Urinary bladder (tissue), 4 donors: ENCODE results near the gene GPHB5. TPM values are rescaled to one million over a fixed set of nuclear protein-coding genes. Genes with fewer than 3 reads are reported as not detected.
"Not testable (repeated sequence)": the region's sequence is repeated elsewhere in the genome, so short reads cannot be mapped to it uniquely, and the experiment has no call there.

Source experiments
- DNase-seq: peaks from one replicate; pipeline ENCODE4 v3.0.0-alpha.2; 2015; ENCODE audit errors: extremely low spot score
- H3K27ac ChIP-seq: one replicate; pipeline ENCODE4 v1.5.1; 2013; ENCODE audit warnings: low read depth, mild to moderate bottlenecking, moderate library complexity
- H3K36me3 ChIP-seq: one replicate; pipeline ENCODE4 v1.6.1; 2013; ENCODE audit warnings: mild to moderate bottlenecking, moderate library complexity; ENCODE audit not compliant: insufficient read depth
- H3K4me1 ChIP-seq: one replicate; pipeline ENCODE4 v1.6.1; 2013; ENCODE audit warnings: mild to moderate bottlenecking, moderate library complexity; ENCODE audit not compliant: insufficient read depth
- H3K4me3 ChIP-seq: one replicate; pipeline ENCODE4 v1.5.1; 2013; ENCODE audit warnings: low read depth, low read length
- WGBS: extraction: QIAGEN DNeasy Blood & Tissue Kit; methylation state at CpG from one replicate; pipeline ENCODE4 v1.1.7; 2013; 5-methylcytosine and 5-hydroxymethylcytosine counted together
- polyA plus RNA-seq: library from polyadenylated mRNA; stranded (reverse); fragments of 200-250 nt; gene quantifications from one replicate; pipeline ENCODE4 v1.2.3, GENCODE V29; 2013
- total RNA-seq: library from RNA; depleted of rRNA; stranded (reverse); fragments of >200 nt; gene quantifications from one replicate; pipeline ENCODE4 v1.2.3, GENCODE V29; 2014
- donor health status: healthy with polysubstance abuse.
- donor health status: healthy.

Gene GPHB5
- total and polyA plus RNA-seq, 2 donors: not detected

- Histone ChIP-seq H3K4me3 (no peak overlapping the region), H3K36me3 (no peaks in the 10 kb centered on the region), H3K27ac (no peak overlapping the region), H3K4me1 (no peaks in the 10 kb centered on the region)
- WGBS: 84% methylated on average over 2 of the region's 2 CpGs
- DNase-seq: no peak
Observed at GRCh38 chr14:63286071-63286470, 32.7 kb downstream of the GPHB5 start.

GRCh38 chr14:63283884-63284248 lies 34.9 kb downstream of the GPHB5 start:
- Histone ChIP-seq H3K4me3 (no peak overlapping the region), H3K4me1 (no peaks in the 10 kb centered on the region), H3K36me3 (no peaks in the 10 kb centered on the region), H3K27ac (no peak overlapping the region)
- WGBS: 53% methylated on average over 7 of the region's 7 CpGs
- no peak for DNase-seq

GRCh38 chr14:63282997-63283883 lies 35.5 kb downstream of the GPHB5 start:
- 43% methylated on average over 8 of the region's 8 CpGs for WGBS
- Histone ChIP-seq H3K4me3 (peak overlapping the region; percentile 4), H3K36me3 (no peaks in the 10 kb centered on the region), H3K27ac (no peak overlapping the region), H3K4me1 (no peaks in the 10 kb centered on the region)
- no peak for DNase-seq

- not testable (repeated sequence) for H3K27ac ChIP-seq, H3K36me3 ChIP-seq, H3K4me3 ChIP-seq, DNase-seq, H3K4me1 ChIP-seq
- WGBS: 97% methylated on average over 4 of the region's 4 CpGs
Observed at GRCh38 chr14:63279933-63280332, 38.8 kb downstream of the GPHB5 start.

- Histone ChIP-seq H3K27ac (no peak overlapping the region), H3K4me3 (no peak overlapping the region), H3K36me3 (no peaks in the 10 kb centered on the region), H3K4me1 (no peaks in the 10 kb centered on the region)
- no peak for DNase-seq
- 55% methylated on average over 2 of the region's 2 CpGs for WGBS
Observed at GRCh38 chr14:63277591-63278183, 41.0 kb downstream of the GPHB5 start.

- no peaks in the 10 kb centered on the region for H3K36me3 ChIP-seq
- DNase-seq: no peak
- no peak overlapping the region for H3K4me3 ChIP-seq
- 46% methylated on average over 5 of the region's 5 CpGs for WGBS
- H3K4me1 ChIP-seq: no peaks in the 10 kb centered on the region
- H3K27ac ChIP-seq: no peak overlapping the region
Observed at GRCh38 chr14:63276492-63277342, 42.0 kb downstream of the GPHB5 start.

- no peak for DNase-seq
- no peak overlapping the region for H3K4me3 ChIP-seq
- H3K27ac ChIP-seq: no peak overlapping the region
- no peaks in the 10 kb centered on the region for H3K4me1 ChIP-seq
- no peaks in the 10 kb centered on the region for H3K36me3 ChIP-seq
- 85% methylated on average over 4 of the region's 4 CpGs for WGBS
Observed at GRCh38 chr14:63276016-63276415, 42.7 kb downstream of the GPHB5 start.

- Histone ChIP-seq H3K4me1 (no peaks in the 10 kb centered on the region), H3K27ac (no peak overlapping the region), H3K36me3 (no peaks in the 10 kb centered on the region), H3K4me3 (no peak overlapping the region)
- 87% methylated on average over 3 of the region's 3 CpGs for WGBS
- DNase-seq: no peak
Observed at GRCh38 chr14:63275611-63276010, 43.1 kb downstream of the GPHB5 start.

GRCh38 chr14:63273717-63274655 lies 44.7 kb downstream of the GPHB5 start:
- DNase-seq: no peak
- Histone ChIP-seq H3K36me3 (no peaks in the 10 kb centered on the region), H3K4me3 (no peak overlapping the region), H3K4me1 (no peaks in the 10 kb centered on the region), H3K27ac (no peak overlapping the region)
- WGBS: 73% methylated on average over 8 of the region's 8 CpGs

- DNase-seq: no peak
- Histone ChIP-seq H3K36me3 (no peaks in the 10 kb centered on the region), H3K27ac (no peak overlapping the region), H3K4me1 (no peaks in the 10 kb centered on the region), H3K4me3 (no peak overlapping the region)
- WGBS: 45% methylated on average over 3 of the region's 3 CpGs
Observed at GRCh38 chr14:63273129-63273528, 45.6 kb downstream of the GPHB5 start.

GRCh38 chr14:63269561-63270225 lies 49.0 kb downstream of the GPHB5 start:
- no peak for DNase-seq
- 91% methylated on average over 11 of the region's 11 CpGs for WGBS
- no peak overlapping the region for H3K27ac ChIP-seq

GRCh38 chr14:63268771-63269170 lies 50.0 kb downstream of the GPHB5 start:
- no peaks in the 10 kb centered on the region for H3K4me1 ChIP-seq
- 97% methylated on average over 5 of the region's 5 CpGs for WGBS
- no peaks in the 10 kb centered on the region for H3K36me3 ChIP-seq
- no peak for DNase-seq
- H3K27ac ChIP-seq: no peak overlapping the region
- H3K4me3 ChIP-seq: no peak overlapping the region

More at GRCh38 chr14:63269561-63270225, 49.0 kb downstream of the GPHB5 start:
- no peaks in the 10 kb centered on the region for H3K36me3 ChIP-seq
- H3K4me1 ChIP-seq: no peaks in the 10 kb centered on the region
- no peak overlapping the region for H3K4me3 ChIP-seq
